B cell (primary cell): ENCODE measurements around the gene ANKS1B.

Experiments
- CTCF ChIP-seq: fragments of 200-600 bp; IDR thresholded peaks from one replicate; pipeline ENCODE4 v1.8.0; 2022; ENCODE audit warnings: antibody characterized with exemption, mild to moderate bottlenecking
- EZH2 ChIP-seq: IDR thresholded peaks from 2 replicates; pipeline ENCODE4 v1.6.1; 2012; ENCODE audit warnings: borderline replicate concordance, low read depth, mild to moderate bottlenecking, moderate library complexity, low read length; ENCODE audit not compliant: insufficient read depth, poor library complexity, severe bottlenecking

DNA sequence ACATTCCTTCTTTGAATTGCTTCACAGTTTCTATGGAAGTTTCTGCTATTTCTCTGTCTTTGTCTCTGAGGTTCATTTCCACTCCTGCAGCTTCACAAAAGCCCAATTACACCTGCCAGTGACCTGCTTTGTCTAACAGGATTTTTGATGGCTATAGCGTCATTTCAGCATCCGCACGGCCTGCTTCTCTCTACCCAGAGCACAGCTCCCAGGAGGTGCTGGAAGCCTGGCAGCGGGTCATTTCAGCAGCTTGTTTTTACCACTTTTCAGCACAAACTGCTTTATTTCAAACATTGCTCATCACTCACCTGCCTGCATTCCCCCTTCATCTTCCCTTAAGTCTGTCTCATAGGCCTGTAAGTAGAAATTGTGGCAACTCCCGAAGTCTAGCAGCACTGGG is 771.7 kb downstream of the ANKS1B start:
- TF ChIP-seq CTCF: no peak
- no peak for TF ChIP-seq EZH2
